ENCODE results near the gene CUTC. TPM values are rescaled to one million over a fixed set of nuclear protein-coding genes. Genes with fewer than 3 reads are reported as not detected.

CUTC gene
- total RNA-seq, 1 experiment from 2014 or later, result 53.6 TPM

DNA sequence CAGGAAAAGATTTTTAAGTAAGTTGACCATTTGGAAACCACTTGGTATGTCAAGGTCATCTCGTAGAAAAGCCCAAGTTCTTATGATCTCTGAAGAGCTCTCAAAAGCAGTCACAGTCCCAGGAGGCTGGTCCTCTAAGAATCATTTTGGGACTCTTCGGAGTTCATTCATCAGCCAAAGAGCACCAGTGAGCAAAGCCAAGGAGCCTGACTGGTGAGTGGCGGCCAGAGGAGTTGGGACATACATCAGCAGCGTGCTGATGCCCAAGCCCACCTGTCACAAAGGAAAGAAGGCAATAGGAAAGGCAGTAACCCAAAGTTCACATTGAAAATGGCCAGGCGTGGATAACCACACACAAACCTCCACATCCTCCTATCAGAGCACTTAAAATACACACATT lies 17.6 kb upstream of the CUTC start (continued):
- no peak for TF ChIP-seq YY1 (IDR thresholded peaks at IDR 0.05; ENCODE audit: extremely low read depth, insufficient replicate concordance, low read depth, low read length)
- no peak for TF ChIP-seq ATF3 (IDR thresholded peaks at IDR 0.05)

- no TSS peak for BruUV-seq (replicated peaks)
- no peak for ATAC-seq
- Histone ChIP-seq H4K20me1 (ENCODE audit: insufficient read depth) (no peaks in the 10 kb centered on the region), H3K9me3 (ENCODE audit: control insufficient read depth in 1 of 2, insufficient read depth in 1 of 2, low read depth in 1 of 2, low read length in 2 of 2) (no peaks in the 10 kb centered on the region), H3K4me3 (replicated peaks in 1 of 2; ENCODE audit: low read depth in 1 of 2, low read length in 2 of 2) (no peak overlapping the region), H3K9me2 (ENCODE audit: insufficient read depth) (no peaks in the 10 kb centered on the region), H3K4me1 (ENCODE audit: control insufficient read depth in 1 of 2, insufficient read depth in 2 of 2, low read length in 2 of 2) (no peaks in the 10 kb centered on the region), H3K27ac (ENCODE audit: low read depth, low read length) (no peak overlapping the region), H3K27me3 (ENCODE audit: insufficient read depth, low read length) (no peaks in the 10 kb centered on the region), H3K79me2 (ENCODE audit: insufficient read depth, low read length) (0 out of 2 replicates have a peak, but pooled peaks cover 3% of the 10 kb centered on the region), H2AFZ (ENCODE audit: low read depth, low read length, poor library complexity, severe bottlenecking) (no peak overlapping the region), H3K9ac (ENCODE audit: low read length) (no peak overlapping the region), H3K36me3 (ENCODE audit: control insufficient read depth in 1 of 2, insufficient read depth in 2 of 2, low read length in 2 of 2) (peaks cover 76 to 79% of the 10 kb centered on the region in 2 experiments), H3K4me2 (ENCODE audit: low read length) (no peak overlapping the region)
- POLR2A ChIA-PET, result interaction anchor here (3.6 kb wide), 1 partner anchor 11 kb away, joined by 19 read pairs; the partner anchor contains the start of genes COX15 and CUTC
- RAD21 ChIA-PET (ENCODE audit: low non-redundant PET in 1 of 2, low total read pairs in 2 of 2, uncharacterized antibody in 2 of 2, unreplicated experiment in 2 of 2), result no interaction called here
- DNase-seq (ENCODE audit: low read depth, low spot score), result no peak
- intact Hi-C loops (cut with micrococcal nuclease), result loop anchor here (5.0 kb wide), 1 partner anchor 33 kb away; no protein-coding TSS in a partner anchor
- CTCF ChIA-PET, result no interaction called here
- no peak for TF ChIP-seq TCF7L2 (IDR thresholded peaks at IDR 0.05; ENCODE audit: borderline replicate concordance, extremely low read depth, insufficient read depth, insufficient read length)
- TF ChIP-seq, protein P1, sequence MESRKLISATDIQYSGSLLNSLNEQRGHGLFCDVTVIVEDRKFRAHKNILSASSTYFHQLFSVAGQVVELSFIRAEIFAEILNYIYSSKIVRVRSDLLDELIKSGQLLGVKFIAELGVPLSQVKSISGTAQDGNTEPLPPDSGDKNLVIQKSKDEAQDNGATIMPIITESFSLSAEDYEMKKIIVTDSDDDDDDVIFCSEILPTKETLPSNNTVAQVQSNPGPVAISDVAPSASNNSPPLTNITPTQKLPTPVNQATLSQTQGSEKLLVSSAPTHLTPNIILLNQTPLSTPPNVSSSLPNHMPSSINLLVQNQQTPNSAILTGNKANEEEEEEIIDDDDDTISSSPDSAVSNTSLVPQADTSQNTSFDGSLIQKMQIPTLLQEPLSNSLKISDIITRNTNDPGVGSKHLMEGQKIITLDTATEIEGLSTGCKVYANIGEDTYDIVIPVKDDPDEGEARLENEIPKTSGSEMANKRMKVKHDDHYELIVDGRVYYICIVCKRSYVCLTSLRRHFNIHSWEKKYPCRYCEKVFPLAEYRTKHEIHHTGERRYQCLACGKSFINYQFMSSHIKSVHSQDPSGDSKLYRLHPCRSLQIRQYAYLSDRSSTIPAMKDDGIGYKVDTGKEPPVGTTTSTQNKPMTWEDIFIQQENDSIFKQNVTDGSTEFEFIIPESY (IDR thresholded peaks at IDR 0.05; ENCODE audit: extremely low read depth, insufficient replicate concordance, low read length), result no peak
- TF ChIP-seq EZH2phosphoT487 (IDR thresholded peaks at IDR 0.05; ENCODE audit: borderline replicate concordance), result no peak
- TF ChIP-seq, protein P2, sequence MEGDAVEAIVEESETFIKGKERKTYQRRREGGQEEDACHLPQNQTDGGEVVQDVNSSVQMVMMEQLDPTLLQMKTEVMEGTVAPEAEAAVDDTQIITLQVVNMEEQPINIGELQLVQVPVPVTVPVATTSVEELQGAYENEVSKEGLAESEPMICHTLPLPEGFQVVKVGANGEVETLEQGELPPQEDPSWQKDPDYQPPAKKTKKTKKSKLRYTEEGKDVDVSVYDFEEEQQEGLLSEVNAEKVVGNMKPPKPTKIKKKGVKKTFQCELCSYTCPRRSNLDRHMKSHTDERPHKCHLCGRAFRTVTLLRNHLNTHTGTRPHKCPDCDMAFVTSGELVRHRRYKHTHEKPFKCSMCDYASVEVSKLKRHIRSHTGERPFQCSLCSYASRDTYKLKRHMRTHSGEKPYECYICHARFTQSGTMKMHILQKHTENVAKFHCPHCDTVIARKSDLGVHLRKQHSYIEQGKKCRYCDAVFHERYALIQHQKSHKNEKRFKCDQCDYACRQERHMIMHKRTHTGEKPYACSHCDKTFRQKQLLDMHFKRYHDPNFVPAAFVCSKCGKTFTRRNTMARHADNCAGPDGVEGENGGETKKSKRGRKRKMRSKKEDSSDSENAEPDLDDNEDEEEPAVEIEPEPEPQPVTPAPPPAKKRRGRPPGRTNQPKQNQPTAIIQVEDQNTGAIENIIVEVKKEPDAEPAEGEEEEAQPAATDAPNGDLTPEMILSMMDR (IDR thresholded peaks at IDR 0.05 in 2 of 3, conservative IDR thresholded peaks at IDR 0.05 in 1 of 3; ENCODE audit: borderline replicate concordance in 1 of 3, insufficient read depth in 1 of 3, low read depth in 2 of 3, low read length in 2 of 3), result no peak
- TF ChIP-seq SP1 (IDR thresholded peaks at IDR 0.05; ENCODE audit: low read depth), result no peak
- TF ChIP-seq, protein P3, sequence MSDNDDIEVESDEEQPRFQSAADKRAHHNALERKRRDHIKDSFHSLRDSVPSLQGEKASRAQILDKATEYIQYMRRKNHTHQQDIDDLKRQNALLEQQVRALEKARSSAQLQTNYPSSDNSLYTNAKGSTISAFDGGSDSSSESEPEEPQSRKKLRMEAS (IDR thresholded peaks at IDR 0.05), result no peak
- no peak for TF ChIP-seq FOSL1 (IDR thresholded peaks at IDR 0.05; ENCODE audit: low read depth)
- no peak for TF ChIP-seq POLR2A (IDR thresholded peaks at IDR 0.05; ENCODE audit: borderline replicate concordance, extremely low read depth, insufficient read depth, insufficient read length)
- no peak for TF ChIP-seq SRF (IDR thresholded peaks at IDR 0.05; ENCODE audit: low read depth)
- TF ChIP-seq ZNF274 (IDR thresholded peaks at IDR 0.05; ENCODE audit: low read depth, low read length), result no peak
- TF ChIP-seq CBX3 (IDR thresholded peaks at IDR 0.05; ENCODE audit: low read depth), result no peak
- TF ChIP-seq EGR1 (IDR thresholded peaks at IDR 0.05; ENCODE audit: low read depth), result no peak
- no peak for TF ChIP-seq CEBPB (IDR thresholded peaks at IDR 0.05; ENCODE audit: low read depth)
- TF ChIP-seq ATF3 (IDR thresholded peaks at IDR 0.05), result no peak
- no peak for TF ChIP-seq SIN3A (IDR thresholded peaks at IDR 0.05; ENCODE audit: low read depth)
- TF ChIP-seq ZFX (IDR thresholded peaks at IDR 0.05), result no peak
- TF ChIP-seq, protein P4, sequence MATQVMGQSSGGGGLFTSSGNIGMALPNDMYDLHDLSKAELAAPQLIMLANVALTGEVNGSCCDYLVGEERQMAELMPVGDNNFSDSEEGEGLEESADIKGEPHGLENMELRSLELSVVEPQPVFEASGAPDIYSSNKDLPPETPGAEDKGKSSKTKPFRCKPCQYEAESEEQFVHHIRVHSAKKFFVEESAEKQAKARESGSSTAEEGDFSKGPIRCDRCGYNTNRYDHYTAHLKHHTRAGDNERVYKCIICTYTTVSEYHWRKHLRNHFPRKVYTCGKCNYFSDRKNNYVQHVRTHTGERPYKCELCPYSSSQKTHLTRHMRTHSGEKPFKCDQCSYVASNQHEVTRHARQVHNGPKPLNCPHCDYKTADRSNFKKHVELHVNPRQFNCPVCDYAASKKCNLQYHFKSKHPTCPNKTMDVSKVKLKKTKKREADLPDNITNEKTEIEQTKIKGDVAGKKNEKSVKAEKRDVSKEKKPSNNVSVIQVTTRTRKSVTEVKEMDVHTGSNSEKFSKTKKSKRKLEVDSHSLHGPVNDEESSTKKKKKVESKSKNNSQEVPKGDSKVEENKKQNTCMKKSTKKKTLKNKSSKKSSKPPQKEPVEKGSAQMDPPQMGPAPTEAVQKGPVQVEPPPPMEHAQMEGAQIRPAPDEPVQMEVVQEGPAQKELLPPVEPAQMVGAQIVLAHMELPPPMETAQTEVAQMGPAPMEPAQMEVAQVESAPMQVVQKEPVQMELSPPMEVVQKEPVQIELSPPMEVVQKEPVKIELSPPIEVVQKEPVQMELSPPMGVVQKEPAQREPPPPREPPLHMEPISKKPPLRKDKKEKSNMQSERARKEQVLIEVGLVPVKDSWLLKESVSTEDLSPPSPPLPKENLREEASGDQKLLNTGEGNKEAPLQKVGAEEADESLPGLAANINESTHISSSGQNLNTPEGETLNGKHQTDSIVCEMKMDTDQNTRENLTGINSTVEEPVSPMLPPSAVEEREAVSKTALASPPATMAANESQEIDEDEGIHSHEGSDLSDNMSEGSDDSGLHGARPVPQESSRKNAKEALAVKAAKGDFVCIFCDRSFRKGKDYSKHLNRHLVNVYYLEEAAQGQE (IDR thresholded peaks at IDR 0.05; ENCODE audit: low read depth), result no peak
These were observed 11.6 kb upstream of the CUTC start for GRCh38 chr10:99720387-99720786.

Measured in HCT116 (cell line).